Karpas-422 (cell line): ENCODE data around the gene ARRB1. TPM values are rescaled to one million over a fixed set of nuclear protein-coding genes. Genes with fewer than 3 reads are reported as not detected.
A peak's percentile ranks its signal among the peaks of the same experiment; 100 is the strongest.

ENCODE experiments used
- DNase-seq: peaks from one replicate; pipeline ENCODE4 v3.0.0-alpha.2; 2015
- H2AFZ ChIP-seq: fragments of 200-600 bp; sonication (generic); 2 replicates; pipeline ENCODE4 v1.6.1; 2014; ENCODE audit warnings: antibody characterized with exemption, low read length, mixed read lengths
- H3K27ac ChIP-seq: fragments of 200-600 bp; sonication (generic); 2 replicates; pipeline ENCODE4 v1.5.1; 2014; ENCODE audit warnings: mild to moderate bottlenecking, low read length, moderate library complexity
- H3K27me3 ChIP-seq: fragments of 200-600 bp; sonication (generic); 2 replicates; pipeline ENCODE4 v1.6.1; 2014; ENCODE audit warnings: low read length, mixed read lengths
- H3K36me3 ChIP-seq: fragments of 200-600 bp; sonication (generic); 2 replicates; pipeline ENCODE4 v1.6.1; 2014; ENCODE audit warnings: low read length, mixed read lengths; ENCODE audit not compliant: insufficient read depth
- H3K4me1 ChIP-seq: fragments of 200-600 bp; sonication (generic); 2 replicates; pipeline ENCODE4 v1.6.1; 2014; ENCODE audit warnings: mild to moderate bottlenecking, low read length, mixed read lengths
- H3K4me2 ChIP-seq: fragments of 200-600 bp; sonication (generic); 2 replicates; pipeline ENCODE4 v1.6.1; 2014; ENCODE audit warnings: low read length, low read depth, mild to moderate bottlenecking; ENCODE audit not compliant: poor library complexity, severe bottlenecking
- H3K4me3 ChIP-seq: fragments of 200-600 bp; sonication (generic); 2 replicates; pipeline ENCODE4 v1.5.1; 2014; ENCODE audit warnings: mild to moderate bottlenecking, antibody characterized with exemption, low read length, mixed read lengths
- H3K79me2 ChIP-seq: fragments of 200-600 bp; sonication (generic); 2 replicates; pipeline ENCODE4 v1.6.1; 2014; ENCODE audit warnings: mild to moderate bottlenecking, low read length, mixed read lengths
- H3K9ac ChIP-seq: fragments of 200-600 bp; sonication (generic); 2 replicates; pipeline ENCODE4 v1.6.0; 2014; ENCODE audit warnings: low read length
- H3K9me2 ChIP-seq: fragments of 200-600 bp; sonication (generic), shearing (Covaris generic); replicated peaks from 2 replicates; pipeline ENCODE4 v1.6.0; 2014; ENCODE audit warnings: mild to moderate bottlenecking, low read length, moderate library complexity; ENCODE audit not compliant: insufficient read depth
- H3K9me3 ChIP-seq: fragments of 300-700, 200-600 bp; sonication (generic); 2 replicates; pipeline ENCODE4 v1.6.1; 2014; ENCODE audit warnings: low read length, mixed read lengths
- H4K20me1 ChIP-seq: fragments of 200-600 bp; sonication (generic); 2 replicates; pipeline ENCODE4 v1.6.1; 2014; ENCODE audit warnings: mild to moderate bottlenecking, antibody characterized with exemption, low read length, low read depth; ENCODE audit not compliant: insufficient read depth
- total RNA-seq: library from RNA; depleted of rRNA; stranded (reverse); fragments of >200 nt; shearing (Covaris generic); gene quantifications from 2 replicates; pipeline ENCODE4 v1.2.3, GENCODE V29; 2014; ENCODE audit warnings: low replicate concordance; rRNA removed

ARRB1 gene
- not detected in 2 replicates for total RNA-seq

DNA sequence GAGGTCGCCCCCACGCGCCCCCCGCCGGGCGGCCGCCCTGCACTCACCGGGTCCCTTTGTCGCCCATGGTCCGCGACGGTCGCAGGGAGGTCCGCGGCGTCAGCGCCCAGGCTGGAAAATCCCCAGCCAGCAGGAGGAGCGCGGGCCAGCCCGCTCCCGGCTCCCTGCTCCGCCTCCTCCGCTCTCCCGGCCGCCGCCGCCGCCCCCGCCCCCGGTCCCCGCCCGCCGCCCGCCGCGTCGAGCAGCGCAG, at the start of gene ARRB1:
Gene ARRB1, minus strand, starts transcription at position 121 of the 250 bp plus-strand sequence. Its CDS starts 54 bp downstream, at position 67.
- H3K27ac ChIP-seq = no peak within 1 kb of the TSS
- H3K27me3 ChIP-seq = no peaks in the 10 kb centered on the region
- no peaks in the 10 kb centered on the region for H3K9me3 ChIP-seq
- H2AFZ ChIP-seq = no peak within 1 kb of the TSS
- H3K9me2 ChIP-seq = no peaks in the 10 kb centered on the region
- no peak for DNase-seq
- no peak within 1 kb of the TSS for H3K4me3 ChIP-seq
- no peaks in the 10 kb centered on the region; the same call in 1 of the 2 replicates for H4K20me1 ChIP-seq
- H3K36me3 ChIP-seq = no peaks in the 10 kb centered on the region
- H3K79me2 ChIP-seq = no peaks in the 10 kb centered on the region
- H3K4me2 ChIP-seq = no peak within 1 kb of the TSS
- no peaks in the 10 kb centered on the region for H3K4me1 ChIP-seq
- no peak within 1 kb of the TSS for H3K9ac ChIP-seq

DNA sequence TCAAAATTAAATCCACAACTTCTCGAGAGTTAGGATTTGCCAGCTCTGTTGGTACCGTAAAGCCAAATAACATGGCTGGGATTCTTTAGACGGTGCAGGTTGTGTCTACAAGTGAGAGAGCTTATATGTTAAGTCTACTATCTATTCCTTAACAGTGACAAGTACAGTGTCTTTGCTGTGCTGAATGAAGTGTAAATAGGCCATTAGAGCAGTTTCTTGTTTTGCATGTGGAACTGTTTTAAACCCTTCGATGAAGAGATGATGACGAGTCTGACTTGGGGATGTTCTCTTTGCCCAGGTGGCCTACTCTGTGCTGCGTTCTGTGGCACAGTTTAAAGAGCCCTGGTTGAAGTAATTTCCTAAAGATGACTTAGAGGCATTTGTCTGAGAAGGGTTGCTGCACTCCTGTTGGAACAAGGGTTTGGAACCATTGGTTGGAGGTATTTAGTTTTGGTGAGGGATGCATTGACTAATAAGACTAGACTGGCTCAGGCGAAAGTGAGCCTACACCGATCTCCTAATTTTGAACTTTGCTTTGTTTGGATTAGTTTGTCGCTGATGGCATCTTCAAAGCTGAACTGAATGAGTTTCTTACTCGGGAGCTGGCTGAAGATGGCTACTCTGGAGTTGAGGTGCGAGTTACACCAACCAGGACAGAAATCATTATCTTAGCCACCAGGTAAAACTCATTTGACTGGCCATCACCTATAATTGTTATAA, 48.8 kb upstream of the ARRB1 start:
- H3K27ac ChIP-seq = peak overlapping the region; percentile 86
- peak overlapping the region; percentile 86 for H3K4me3 ChIP-seq
- peaks cover 50% of the 10 kb centered on the region for H3K79me2 ChIP-seq
- peak overlapping the region; percentile 86 for H3K4me2 ChIP-seq
- H3K4me1 ChIP-seq = peaks cover 37% of the 10 kb centered on the region
- no peaks in the 10 kb centered on the region for H3K9me2 ChIP-seq
- H4K20me1 ChIP-seq = peaks cover 51% of the 10 kb centered on the region
- no peaks in the 10 kb centered on the region for H3K9me3 ChIP-seq
- DNase-seq = peak; percentile 69
- peak overlapping the region; percentile 98 for H3K9ac ChIP-seq
- no peak overlapping the region for H2AFZ ChIP-seq
- peaks cover 54% of the 10 kb centered on the region for H3K36me3 ChIP-seq
- no peaks in the 10 kb centered on the region for H3K27me3 ChIP-seq

DNA sequence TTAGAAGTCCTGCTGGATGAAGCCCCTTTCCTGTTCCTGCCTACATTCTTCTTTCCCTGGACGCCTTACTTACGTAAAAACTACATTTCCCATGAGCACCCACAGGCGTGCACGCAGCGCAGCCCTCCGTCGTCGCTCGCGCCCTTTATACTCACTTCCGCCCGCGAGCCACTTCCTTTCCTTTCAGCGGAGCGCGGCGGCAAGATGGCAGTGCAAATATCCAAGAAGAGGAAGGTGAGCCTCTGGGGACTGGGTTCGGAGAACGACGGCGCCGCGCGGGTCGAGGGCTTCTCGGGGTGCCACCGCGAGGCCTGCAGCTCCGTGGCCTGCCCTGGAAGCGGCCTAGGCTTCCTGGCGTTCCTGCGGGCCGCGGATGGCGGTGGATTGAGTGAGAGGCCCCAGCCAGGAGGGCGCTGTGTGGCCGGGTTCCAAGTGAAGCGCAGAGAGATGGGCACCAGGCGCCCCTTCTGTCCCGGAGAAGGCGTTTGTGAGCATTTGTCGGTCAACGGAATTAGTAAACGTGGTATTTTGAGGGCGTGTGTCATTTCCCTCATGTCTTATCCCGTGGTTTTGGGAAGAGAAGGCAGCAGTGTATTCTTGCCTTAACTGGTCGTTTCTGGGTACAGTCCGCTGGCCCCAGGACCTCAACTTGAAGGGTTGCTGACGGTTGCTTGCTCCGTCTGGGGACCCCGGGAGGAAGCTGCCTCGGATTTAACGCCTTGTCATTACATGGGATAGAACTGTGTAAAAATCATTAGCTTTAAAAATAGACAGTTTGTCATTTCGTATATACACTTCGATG, 48.1 kb upstream of the ARRB1 start, which contains the start of gene RPS3:
Gene RPS3, plus strand, starts transcription at position 175 of the 802 bp plus-strand sequence. Its CDS starts 30 bp downstream, at position 205.
- H3K4me3 ChIP-seq = peak within 1 kb of the TSS; percentile 86
- no peaks in the 10 kb centered on the region for H3K27me3 ChIP-seq
- peaks cover 39% of the 10 kb centered on the region for H3K4me1 ChIP-seq
- peaks cover 48% of the 10 kb centered on the region for H3K36me3 ChIP-seq
- peaks cover 50% of the 10 kb centered on the region for H3K79me2 ChIP-seq
- peak within 1 kb of the TSS; percentile 64; the same call in 1 of the 2 replicates for H2AFZ ChIP-seq
- no peaks in the 10 kb centered on the region for H3K9me3 ChIP-seq
- no peaks in the 10 kb centered on the region for H3K9me2 ChIP-seq
- peak within 1 kb of the TSS; percentile 86 for H3K27ac ChIP-seq
- H4K20me1 ChIP-seq = peaks cover 46% of the 10 kb centered on the region
- peak within 1 kb of the TSS; percentile 98 for H3K9ac ChIP-seq
- peak; percentile 97 for DNase-seq
- H3K4me2 ChIP-seq = peak within 1 kb of the TSS; percentile 86

DNA sequence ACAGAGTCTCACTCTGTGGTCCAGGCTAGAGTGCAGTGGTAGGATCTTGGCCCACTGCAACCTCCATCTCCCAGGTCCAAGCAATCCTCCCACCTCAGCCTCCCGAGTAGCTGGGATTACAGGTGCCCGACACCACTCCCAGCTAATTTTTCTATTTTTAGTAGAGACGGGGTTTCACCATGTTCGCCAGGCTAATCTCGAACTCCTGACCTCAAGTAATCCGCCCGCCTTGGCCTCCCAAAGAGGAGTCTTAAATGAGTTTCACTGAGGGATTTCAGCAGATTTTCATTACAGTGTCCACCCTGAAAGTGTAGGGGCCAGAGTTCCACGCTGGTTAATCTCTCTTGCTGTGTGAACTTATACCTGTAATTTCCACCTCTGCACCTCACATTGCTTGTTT, 47.4 kb upstream of the ARRB1 start:
- Histone ChIP-seq H3K9ac (no peak overlapping the region), H3K4me3 (peak overlapping the region; percentile 86; the same call in 1 of the 2 replicates), H2AFZ (peak overlapping the region; percentile 64; the same call in 1 of the 2 replicates)

DNA sequence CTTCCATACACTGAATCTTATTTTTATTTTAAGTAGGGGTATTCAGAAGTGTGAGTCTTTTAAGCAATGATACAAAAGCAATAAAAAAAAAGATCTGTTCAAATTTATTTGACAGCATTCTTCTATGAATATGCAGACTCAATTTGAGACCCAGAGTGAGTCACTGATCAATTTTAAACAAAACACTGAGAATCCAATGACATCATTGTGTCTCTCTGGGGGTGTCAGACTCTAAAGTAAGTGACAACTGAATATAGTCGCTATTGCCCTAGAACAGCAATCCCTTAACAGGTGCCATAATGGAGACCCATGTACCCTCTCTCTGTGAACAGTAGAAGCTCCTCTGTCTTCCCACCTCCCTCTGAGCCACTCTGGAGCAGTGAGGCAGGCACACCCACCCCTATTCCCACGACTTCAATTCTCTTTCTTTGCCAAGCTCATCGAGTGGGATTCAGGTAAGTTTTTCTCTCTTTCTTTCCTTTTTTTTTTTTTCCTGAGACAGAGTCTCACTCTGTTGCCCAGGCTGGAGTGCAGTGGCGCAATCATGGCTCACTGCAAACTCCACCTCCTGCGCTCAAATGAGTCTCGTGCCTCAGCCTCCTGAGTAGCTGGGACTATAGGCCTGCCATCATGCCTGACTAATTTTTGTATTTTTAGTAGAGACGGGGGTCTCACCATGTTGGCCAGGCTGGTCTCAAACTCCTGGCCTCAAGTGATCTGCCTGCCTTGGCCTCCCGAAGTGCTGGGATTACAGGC, 42.8 kb upstream of the ARRB1 start:
- Histone ChIP-seq H3K4me2 (no peak overlapping the region), H3K27me3 (no peaks in the 10 kb centered on the region), H3K9me3 (no peaks in the 10 kb centered on the region), H3K36me3 (no peaks in the 10 kb centered on the region), H3K9ac (no peak overlapping the region), H3K4me3 (no peak overlapping the region), H3K4me1 (peaks cover 8% of the 10 kb centered on the region), H3K9me2 (no peaks in the 10 kb centered on the region), H2AFZ (no peak overlapping the region), H3K79me2 (no peaks in the 10 kb centered on the region), H3K27ac (no peak overlapping the region), H4K20me1 (no peaks in the 10 kb centered on the region)
- no peak for DNase-seq

More for the DNA sequence above, 47.4 kb upstream of the ARRB1 start:
- H4K20me1 ChIP-seq = peaks cover 44% of the 10 kb centered on the region
- peak overlapping the region; percentile 9 for H3K4me2 ChIP-seq
- peaks cover 46% of the 10 kb centered on the region for H3K79me2 ChIP-seq
- no peak overlapping the region for H3K27ac ChIP-seq
- peaks cover 42% of the 10 kb centered on the region for H3K36me3 ChIP-seq
- no peaks in the 10 kb centered on the region for H3K9me2 ChIP-seq
- DNase-seq = no peak
- no peaks in the 10 kb centered on the region for H3K9me3 ChIP-seq
- no peaks in the 10 kb centered on the region for H3K27me3 ChIP-seq
- peaks cover 38% of the 10 kb centered on the region for H3K4me1 ChIP-seq

DNA sequence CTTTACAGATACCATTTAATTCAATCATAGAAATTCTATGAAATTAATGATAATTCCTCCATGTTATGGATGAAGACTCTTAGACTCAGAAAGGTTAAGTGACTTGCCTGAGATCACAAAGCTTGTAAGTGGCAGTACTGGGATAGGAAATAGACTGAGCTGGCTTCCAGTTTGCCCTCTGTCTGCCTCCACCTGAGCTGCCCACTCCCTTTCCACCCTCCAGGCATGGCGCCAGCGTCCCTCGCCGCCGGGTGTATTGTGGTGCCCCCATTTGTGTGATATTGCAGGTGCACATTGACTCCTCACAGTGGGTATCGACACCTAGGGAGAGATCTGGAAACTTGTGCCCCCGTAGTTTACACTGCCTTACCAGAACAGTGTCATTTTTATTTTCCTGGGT, 38.5 kb upstream of the ARRB1 start:
- no peak overlapping the region for H2AFZ ChIP-seq
- no peaks in the 10 kb centered on the region for H3K79me2 ChIP-seq
- peaks cover 2% of the 10 kb centered on the region; the same call in 1 of the 2 replicates for H3K4me1 ChIP-seq
- H3K4me2 ChIP-seq = no peak overlapping the region
- no peak overlapping the region for H3K27ac ChIP-seq
- no peak overlapping the region for H3K9ac ChIP-seq
- DNase-seq = no peak
- H3K9me3 ChIP-seq = no peaks in the 10 kb centered on the region
- H3K9me2 ChIP-seq = no peaks in the 10 kb centered on the region
- H3K4me3 ChIP-seq = no peak overlapping the region
- no peaks in the 10 kb centered on the region for H4K20me1 ChIP-seq
- no peaks in the 10 kb centered on the region for H3K36me3 ChIP-seq
- H3K27me3 ChIP-seq = no peaks in the 10 kb centered on the region

DNA sequence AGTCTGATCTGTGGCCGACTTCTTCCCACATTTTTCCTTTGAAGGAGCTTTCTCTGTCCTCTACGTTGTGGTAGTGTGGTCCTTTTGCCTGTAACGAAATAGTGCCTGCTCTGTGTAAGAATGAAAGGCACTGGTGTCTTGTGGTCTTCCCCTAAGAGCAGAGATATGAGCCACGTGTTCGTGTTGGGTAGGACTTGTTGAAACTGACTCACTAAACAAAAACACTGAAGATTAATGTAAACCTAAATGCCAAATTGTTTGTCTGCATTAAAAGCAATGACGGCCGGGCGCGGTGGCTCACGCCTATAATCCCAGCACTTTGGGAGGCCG, 37.8 kb upstream of the ARRB1 start:
- Histone ChIP-seq H4K20me1 (no peaks in the 10 kb centered on the region), H3K4me3 (no peak overlapping the region), H3K9ac (no peak overlapping the region), H3K27me3 (no peaks in the 10 kb centered on the region), H3K4me1 (peaks cover 2% of the 10 kb centered on the region; the same call in 1 of the 2 replicates), H3K79me2 (no peaks in the 10 kb centered on the region), H3K9me2 (no peaks in the 10 kb centered on the region), H2AFZ (no peak overlapping the region), H3K4me2 (no peak overlapping the region), H3K9me3 (no peaks in the 10 kb centered on the region), H3K27ac (no peak overlapping the region), H3K36me3 (no peaks in the 10 kb centered on the region)
- DNase-seq = no peak
